ENCODE data around the gene MRPS10. TPM values are rescaled to one million over a fixed set of nuclear protein-coding genes. Genes with fewer than 3 reads are reported as not detected.
"Not testable (repeated sequence)": the region's sequence is repeated elsewhere in the genome, so short reads cannot be mapped to it uniquely, and the experiment has no call there.

MRPS10 gene
- total RNA-seq, 2 experiments from 2014 or later: 28.4 to 32.8 TPM

- no peak overlapping the region for H3K27ac Mint-ChIP-seq
Measured at GRCh38 chr6:42199106-42199981, 18.3 kb downstream of the MRPS10 start.

GRCh38 chr6:42197555-42198362, 19.9 kb downstream of the MRPS10 start:
- POLR2A ChIA-PET: interaction anchor here (0.6 kb wide), 1 partner anchor 411 kb away, joined by 3 read pairs; no protein-coding TSS in a partner anchor
- H3K4me1 Mint-ChIP-seq: peaks cover 10% of the 10 kb centered on the region

More at GRCh38 chr6:42199106-42199981, 18.3 kb downstream of the MRPS10 start:
- Mint-ChIP-seq H3K4me3 (no peak overlapping the region), H3K4me1 (peaks cover 10% of the 10 kb centered on the region), H3K9me3 (no peaks in the 10 kb centered on the region), H3K27me3 (no peaks in the 10 kb centered on the region), H3K36me3 (ENCODE audit: low read depth) (peaks cover 18% of the 10 kb centered on the region)
- ChIA-PET CTCF (interaction anchor here (1.1 kb wide), 1 partner anchor 15 kb away, joined by 4 read pairs; no protein-coding TSS in a partner anchor), POLR2A (no interaction called here)
- DNase-seq: no peak

GRCh38 chr6:42195415-42195814, 22.2 kb downstream of the MRPS10 start:
- Mint-ChIP-seq H3K4me1 (peaks cover 9% of the 10 kb centered on the region), H3K27me3 (no peaks in the 10 kb centered on the region), H3K4me3 (no peak overlapping the region), H3K36me3 (ENCODE audit: low read depth) (peaks cover 12% of the 10 kb centered on the region), H3K9me3 (no peaks in the 10 kb centered on the region), H3K27ac (no peak overlapping the region)
- no peak for DNase-seq
- ChIA-PET POLR2A (no interaction called here), CTCF (interaction anchor here (0.7 kb wide), 1 partner anchor 671 kb away, joined by 3 read pairs; no protein-coding TSS in a partner anchor)

More at GRCh38 chr6:42197555-42198362, 19.9 kb downstream of the MRPS10 start:
- Mint-ChIP-seq H3K4me3 (no peak overlapping the region), H3K27me3 (no peaks in the 10 kb centered on the region), H3K27ac (no peak overlapping the region), H3K36me3 (ENCODE audit: low read depth) (peaks cover 18% of the 10 kb centered on the region), H3K9me3 (no peaks in the 10 kb centered on the region)
- CTCF ChIA-PET: no interaction called here
- peak; percentile 26 for DNase-seq

GRCh38 chr6:42194056-42194455, 23.6 kb downstream of the MRPS10 start:
- H3K4me3 Mint-ChIP-seq: no peak overlapping the region
- H3K27ac Mint-ChIP-seq: no peak overlapping the region
- no peak for DNase-seq
- no peaks in the 10 kb centered on the region for H3K36me3 Mint-ChIP-seq (ENCODE audit: low read depth)
- no peaks in the 10 kb centered on the region for H3K4me1 Mint-ChIP-seq
- no peaks in the 10 kb centered on the region for H3K27me3 Mint-ChIP-seq
- no peaks in the 10 kb centered on the region for H3K9me3 Mint-ChIP-seq
- ChIA-PET CTCF (no interaction called here), POLR2A (no interaction called here)

- Mint-ChIP-seq H3K36me3 (ENCODE audit: low read depth) (no peaks in the 10 kb centered on the region), H3K4me1 (no peaks in the 10 kb centered on the region), H3K27me3 (no peaks in the 10 kb centered on the region), H3K9me3 (no peaks in the 10 kb centered on the region), H3K27ac (no peak overlapping the region), H3K4me3 (no peak overlapping the region)
- ChIA-PET POLR2A (no interaction called here), CTCF (interaction anchor here (1.2 kb wide), 1 partner anchor 354 kb away, joined by 4 read pairs; no protein-coding TSS in a partner anchor)
- no peak for DNase-seq
Measured at GRCh38 chr6:42193491-42193894, 24.2 kb downstream of the MRPS10 start.

- DNase-seq; H3K4me1 Mint-ChIP-seq; H3K4me3 Mint-ChIP-seq; H3K27ac Mint-ChIP-seq; H3K36me3 Mint-ChIP-seq (ENCODE audit: low read depth); H3K27me3 Mint-ChIP-seq; H3K9me3 Mint-ChIP-seq; POLR2A ChIA-PET: not testable (repeated sequence)
- CTCF ChIA-PET: interaction anchor here (1.2 kb wide), 1 partner anchor 355 kb away, joined by 4 read pairs; no protein-coding TSS in a partner anchor
Measured at GRCh38 chr6:42192385-42192784, 25.3 kb downstream of the MRPS10 start.

- ChIA-PET POLR2A (no interaction called here), CTCF (interaction anchor here (0.7 to 1.2 kb wide), 3 partner anchors 15 to 146 kb away, joined by 3 to 4 read pairs (median 4); no protein-coding TSS in a partner anchor)
- Mint-ChIP-seq H3K4me3 (no peak overlapping the region), H3K36me3 (ENCODE audit: low read depth) (no peaks in the 10 kb centered on the region), H3K9me3 (no peaks in the 10 kb centered on the region), H3K27me3 (no peaks in the 10 kb centered on the region), H3K27ac (no peak overlapping the region), H3K4me1 (no peaks in the 10 kb centered on the region)
- no peak for DNase-seq
Measured at GRCh38 chr6:42190554-42191183, 27.0 kb downstream of the MRPS10 start.

- H3K36me3 Mint-ChIP-seq (ENCODE audit: low read depth): no peaks in the 10 kb centered on the region
- no peaks in the 10 kb centered on the region for H3K9me3 Mint-ChIP-seq
- H3K4me3 Mint-ChIP-seq: no peak overlapping the region
- no peaks in the 10 kb centered on the region for H3K27me3 Mint-ChIP-seq
- ChIA-PET CTCF (interaction anchor here (1.0 kb wide), 1 partner anchor 955 kb away, joined by 3 read pairs; no protein-coding TSS in a partner anchor), POLR2A (interaction anchor here (0.9 to 1.0 kb wide), 2 partner anchors 29 to 362 kb away, joined by 3 read pairs; partner anchors contain the start of gene MRPS10)
- DNase-seq: no peak
- H3K4me1 Mint-ChIP-seq: no peaks in the 10 kb centered on the region
- H3K27ac Mint-ChIP-seq: no peak overlapping the region
Measured at GRCh38 chr6:42188406-42188805, 29.3 kb downstream of the MRPS10 start.

- no peaks in the 10 kb centered on the region for H3K27me3 Mint-ChIP-seq
- H3K36me3 Mint-ChIP-seq (ENCODE audit: low read depth): no peaks in the 10 kb centered on the region
- DNase-seq: no peak
- POLR2A ChIA-PET: no interaction called here
- CTCF ChIA-PET: no interaction called here
- H3K4me3 Mint-ChIP-seq: no peak overlapping the region
- H3K9me3 Mint-ChIP-seq: no peaks in the 10 kb centered on the region
- no peaks in the 10 kb centered on the region for H3K4me1 Mint-ChIP-seq
- H3K27ac Mint-ChIP-seq: no peak overlapping the region
Measured at GRCh38 chr6:42185597-42185996, 32.1 kb downstream of the MRPS10 start.

- no peaks in the 10 kb centered on the region for H3K9me3 Mint-ChIP-seq
- H3K36me3 Mint-ChIP-seq (ENCODE audit: low read depth): no peaks in the 10 kb centered on the region
- H3K27me3 Mint-ChIP-seq: no peaks in the 10 kb centered on the region
- DNase-seq: no peak
- no peaks in the 10 kb centered on the region for H3K4me1 Mint-ChIP-seq
- no peak overlapping the region for H3K4me3 Mint-ChIP-seq
- no peak overlapping the region for H3K27ac Mint-ChIP-seq
- CTCF ChIA-PET: no interaction called here
- POLR2A ChIA-PET: no interaction called here
Measured at GRCh38 chr6:42184475-42184874, 33.2 kb downstream of the MRPS10 start.

- ChIA-PET CTCF (interaction anchor here (2.1 kb wide), 1 partner anchor 365 kb away, joined by 6 read pairs; no protein-coding TSS in a partner anchor), POLR2A (no interaction called here)
- Mint-ChIP-seq H3K4me1 (no peaks in the 10 kb centered on the region), H3K9me3 (no peaks in the 10 kb centered on the region), H3K27me3 (no peaks in the 10 kb centered on the region), H3K4me3 (no peak overlapping the region), H3K27ac (no peak overlapping the region), H3K36me3 (ENCODE audit: low read depth) (no peaks in the 10 kb centered on the region)
- DNase-seq: no peak
Measured at GRCh38 chr6:42182101-42182500, 35.6 kb downstream of the MRPS10 start.

- ChIA-PET POLR2A (interaction anchor here (1.4 kb wide), 1 partner anchor 11 kb away, joined by 4 read pairs; no protein-coding TSS in a partner anchor), CTCF (no interaction called here)
- H3K27ac Mint-ChIP-seq: no peak overlapping the region
- DNase-seq: no peak
- no peaks in the 10 kb centered on the region for H3K4me1 Mint-ChIP-seq
- H3K9me3 Mint-ChIP-seq: no peaks in the 10 kb centered on the region
- no peaks in the 10 kb centered on the region for H3K36me3 Mint-ChIP-seq (ENCODE audit: low read depth)
- no peak overlapping the region for H3K4me3 Mint-ChIP-seq
- H3K27me3 Mint-ChIP-seq: no peaks in the 10 kb centered on the region
Measured at GRCh38 chr6:42179945-42180313, 37.7 kb downstream of the MRPS10 start.

All from activated CD4-positive, alpha-beta memory T cell treated with anti-CD3 and anti-CD28 coated beads, Interleukin-2, amount 10 ng/mL, durations not matched to agents 7 days and 5 days (primary cell).